GM12891 (cell line): Measurements from ENCODE around the gene DNAI1.
"Not testable (repeated sequence)": the region's sequence is repeated elsewhere in the genome, so short reads cannot be mapped to it uniquely, and the experiment has no call there.

ENCODE experiments used
- DNase-seq: peaks from one replicate; pipeline ENCODE4 v3.0.0; 2011; ENCODE audit warnings: low spot score; ENCODE audit not compliant: insufficient read length
- FAIRE-seq: peaks from 2 replicates; lab custom pipeline; 2011; peaks lifted over from hg19 to GRCh38; lab: Jason Lieb, UNC
- PAX5 ChIP-seq: IDR thresholded peaks from 2 replicates; pipeline ENCODE4 v1.6.1; 2011; ENCODE audit warnings: low read length, moderate library complexity, mild to moderate bottlenecking; ENCODE audit not compliant: insufficient read depth, severe bottlenecking
- POLR2A ChIP-seq: IDR thresholded peaks from 2 replicates; pipeline ENCODE4 v1.6.1; 2011; ENCODE audit warnings: low read depth, low read length, control low read depth
- POLR2AphosphoS5 ChIP-seq: IDR thresholded peaks from 2 replicates; pipeline ENCODE4 v1.6.1; 2011; ENCODE audit warnings: low read depth, low read length, control low read depth
- POU2F2 ChIP-seq: IDR thresholded peaks from 2 replicates; pipeline ENCODE4 v1.6.1; 2011; ENCODE audit warnings: low read depth, mild to moderate bottlenecking, control low read depth, low read length, moderate library complexity
- SPI1 ChIP-seq: IDR thresholded peaks from 2 replicates; pipeline ENCODE4 v1.6.1; 2011; ENCODE audit warnings: low read depth, low read length, control low read depth
- TAF1 ChIP-seq: IDR thresholded peaks from 2 replicates; pipeline ENCODE4 v1.6.1; 2011; ENCODE audit warnings: low read depth, low read length, control low read depth

Gene DNAI1

GRCh38 chr9:34519321-34520020 lies 60.9 kb downstream of the DNAI1 start:
- DNase-seq: no peak
- no peak for FAIRE-seq

GRCh38 chr9:34520096-34520495 lies 61.5 kb downstream of the DNAI1 start:
- FAIRE-seq: no peak
- no peak for DNase-seq
- TF ChIP-seq POLR2AphosphoS5: no peak
- no peak for TF ChIP-seq POLR2A
- no peak for TF ChIP-seq POU2F2
- no peak for TF ChIP-seq PAX5
- no peak for TF ChIP-seq TAF1

More at GRCh38 chr9:34519321-34520020, 60.9 kb downstream of the DNAI1 start:
- TF ChIP-seq POU2F2 (no peak), POLR2A (no peak)

- FAIRE-seq (no peak), DNase-seq (no peak)
- TF ChIP-seq PAX5: no peak
- no peak for TF ChIP-seq POLR2AphosphoS5
- no peak for TF ChIP-seq POLR2A
- no peak for TF ChIP-seq SPI1
Measured at GRCh38 chr9:34520505-34521385, 62.1 kb downstream of the DNAI1 start.

GRCh38 chr9:34521406-34522045 lies 62.9 kb downstream of the DNAI1 start:
- no peak for TF ChIP-seq TAF1
- no peak for TF ChIP-seq PAX5
- no peak for TF ChIP-seq POU2F2
- no peak for TF ChIP-seq POLR2AphosphoS5
- TF ChIP-seq POLR2A: no peak

GRCh38 chr9:34522091-34522887 lies 63.7 kb downstream of the DNAI1 start:
- TF ChIP-seq POU2F2 (no peak), TAF1 (no peak), PAX5 (no peak), POLR2A (no peak), SPI1 (no peak), POLR2AphosphoS5 (no peak)
- FAIRE-seq (no peak), DNase-seq (no peak)

More at GRCh38 chr9:34521406-34522045, 62.9 kb downstream of the DNAI1 start:
- no peak for FAIRE-seq
- DNase-seq: no peak

- peak; percentile 84 for DNase-seq
- no peak for TF ChIP-seq POLR2A
- TF ChIP-seq PAX5: no peak
- TF ChIP-seq POLR2AphosphoS5: no peak
- no peak for TF ChIP-seq TAF1
- no peak for TF ChIP-seq SPI1
- TF ChIP-seq POU2F2: no peak
- peak; percentile 78 for FAIRE-seq
Measured at GRCh38 chr9:34522971-34523797, 64.6 kb downstream of the DNAI1 start, which contains the start of gene ENHO. ENHO (minus strand) TSS chr9:34522990; CDS start chr9:34521695, 1,295 bp downstream.

- TF ChIP-seq TAF1 (no peak), POU2F2 (no peak), POLR2AphosphoS5 (no peak), PAX5 (no peak), POLR2A (no peak), SPI1 (no peak)
- FAIRE-seq: no peak
- no peak for DNase-seq
Measured at GRCh38 chr9:34524349-34524748, 65.7 kb downstream of the DNAI1 start.

GRCh38 chr9:34526026-34526425 lies 67.4 kb downstream of the DNAI1 start:
- FAIRE-seq (no peak), DNase-seq (no peak)
- no peak for TF ChIP-seq POLR2AphosphoS5
- no peak for TF ChIP-seq TAF1

- not testable (repeated sequence) for DNase-seq, FAIRE-seq
Measured at GRCh38 chr9:34532041-34532440, 73.4 kb downstream of the DNAI1 start.

- no peak for FAIRE-seq
- TF ChIP-seq POLR2AphosphoS5 (no peak), TAF1 (no peak), SPI1 (no peak), PAX5 (no peak), POU2F2 (no peak), POLR2A (no peak)
- no peak for DNase-seq
Measured at GRCh38 chr9:34536685-34537084, 78.1 kb downstream of the DNAI1 start.
